K562 (cell line): ENCODE data around the gene STARD13. TPM values are rescaled to one million over a fixed set of nuclear protein-coding genes. Genes with fewer than 3 reads are reported as not detected.

Experiments used
- ATAC-seq: fragments of 200-7000 bp; cut with Tn5 transposase; 3 replicates; pipeline ENCODE4 v1.9.1; 2020; ENCODE audit warnings: moderate library complexity
- BruUV-seq: library from RNA; stranded (reverse); fragments of 400-500 nt; replicated peaks from 2 replicates; lab custom pipeline; 2021; lab: Mats Ljungman, UMichigan
- CTCF ChIA-PET: fragments of 300-600 bp; formaldehyde crosslinking; extraction: SDS; loops from one replicate; lab custom pipeline; 2021; ENCODE audit warnings: low intra/inter-chr PET ratio; lab: Yijun Ruan, JAX
- POLR2A ChIA-PET: fragments of 300-600, 350-650 bp; sonication (Branson Sonifier 250); formaldehyde crosslinking; extraction: SDS; loops from one replicate; lab custom pipeline; 2021; ENCODE audit warnings: antibody characterized with exemption, inconsistent platforms; lab: Yijun Ruan, JAX
- DNase-seq, 4 experiments: peaks; one replicate each; pipeline versions ENCODE4 v3.0.0 to v3.0.0-alpha.2; 2011 to 2018; ENCODE audit warnings: low spot score in 3 of 4, mixed read lengths in 3 of 4; ENCODE audit errors: extremely low read depth in 1 of 4
- FAIRE-seq: peaks from 2 replicates; lab custom pipeline; 2011; peaks lifted over from hg19 to GRCh38; lab: Jason Lieb, UNC
- H2AFZ ChIP-seq: 2 replicates; pipeline ENCODE4 v1.6.0; 2011; ENCODE audit warnings: low read depth, low read length, control low read depth, inconsistent platforms
- H3K27ac ChIP-seq: fragments of 200-600 bp; 3 replicates; pipeline ENCODE4 v1.8.0; 2011; ENCODE audit warnings: low read depth, mild to moderate bottlenecking, control low read depth, inconsistent platforms, low read length, moderate library complexity, mixed read lengths; ENCODE audit errors: extremely low read depth
- H3K27me3 ChIP-seq, 2 experiments: fragments of 300-600 bp in 1 of 2; 2 replicates in 1 of 2; 3 replicates in 1 of 2; pipeline versions ENCODE4 v1.6.0 to v1.8.0; 2011; ENCODE audit warnings: inconsistent platforms in 2 of 2, low read length in 2 of 2, mild to moderate bottlenecking in 1 of 2, mixed read lengths in 1 of 2, moderate library complexity in 1 of 2; ENCODE audit not compliant: control insufficient read depth in 2 of 2, insufficient read depth in 2 of 2
- H3K36me3 ChIP-seq: fragments of 300-600 bp; 3 replicates; pipeline ENCODE4 v1.8.0; 2011; ENCODE audit warnings: mild to moderate bottlenecking, low read length, inconsistent platforms; ENCODE audit not compliant: control insufficient read depth, insufficient read depth
- H3K4me1 ChIP-seq, 2 experiments: fragments of 200-600 bp in 1 of 2; replicated peaks in 1 of 2; 2 replicates in 1 of 2; 3 replicates in 1 of 2; pipeline versions ENCODE4 v1.5.1 to v1.8.0; 2011; ENCODE audit warnings: inconsistent platforms in 2 of 2, low read length in 2 of 2, mild to moderate bottlenecking in 1 of 2, mixed read lengths in 1 of 2, moderate library complexity in 1 of 2; ENCODE audit not compliant: control insufficient read depth in 2 of 2, insufficient read depth in 2 of 2
- H3K4me2 ChIP-seq: 2 replicates; pipeline ENCODE4 v1.6.1; 2011; ENCODE audit warnings: low read length, control low read depth, inconsistent platforms, mixed read lengths; ENCODE audit not compliant: insufficient read depth
- H3K4me3 ChIP-seq: fragments of 200-600 bp; sonication (generic), shearing (Covaris generic); 2 replicates; pipeline ENCODE4 v1.5.1; 2016; ENCODE audit warnings: control low read depth, inconsistent platforms
- H3K79me2 ChIP-seq: fragments of 200-600 bp; 3 replicates; pipeline ENCODE4 v1.8.0; 2011; ENCODE audit warnings: low read length, inconsistent platforms; ENCODE audit not compliant: control insufficient read depth, insufficient read depth
- H3K9ac ChIP-seq, 2 experiments: 2 replicates each; pipeline versions ENCODE4 v1.6.0 to v1.6.1; 2011; ENCODE audit warnings: low read depth in 2 of 2, low read length in 2 of 2, control low read depth in 1 of 2, inconsistent platforms in 1 of 2, mild to moderate bottlenecking in 1 of 2, mixed read lengths in 1 of 2; ENCODE audit not compliant: insufficient read depth in 1 of 2
- H3K9me1 ChIP-seq: one replicate; pipeline ENCODE4 v1.6.0; 2011; ENCODE audit warnings: inconsistent platforms, mild to moderate bottlenecking, low read length, moderate library complexity; ENCODE audit not compliant: control insufficient read depth, insufficient read depth
- H3K9me3 ChIP-seq: replicated peaks from 2 replicates; pipeline ENCODE4 v1.5.1; 2011; ENCODE audit warnings: low read depth, low read length, inconsistent platforms; ENCODE audit not compliant: control insufficient read depth, insufficient read depth
- H4K20me1 ChIP-seq: replicated peaks from 2 replicates; pipeline ENCODE4 v1.6.1; 2011; ENCODE audit warnings: low read length, inconsistent platforms, mixed read lengths; ENCODE audit not compliant: control insufficient read depth, insufficient read depth
- GTF3C2 ChIP-seq: IDR thresholded peaks from 3 replicates; pipeline ENCODE4 v1.6.1; 2011; ENCODE audit warnings: borderline replicate concordance, mild to moderate bottlenecking, moderate library complexity; ENCODE audit not compliant: insufficient read length; ENCODE audit errors: extremely low read depth
- RFX1 ChIP-seq: fragments of 450-650 bp; IDR thresholded peaks from 2 replicates; pipeline ENCODE4 v1.6.1; 2016; ENCODE audit warnings: mild to moderate bottlenecking, moderate library complexity
- ZNF143 ChIP-seq: sonication (generic); formaldehyde crosslinking; IDR thresholded peaks from 2 replicates; pipeline ENCODE4 v1.9.0; 2022; ENCODE audit warnings: mild to moderate bottlenecking, missing genetic modification reagents
- ZNF224 ChIP-seq: sonication (generic); formaldehyde crosslinking; IDR thresholded peaks from 2 replicates; pipeline ENCODE4 v1.8.0; 2022; ENCODE audit warnings: mild to moderate bottlenecking, missing genetic modification reagents
- WGBS: fragments of 100-300 bp; shearing (Covaris generic); methylation state at CpG from one replicate; pipeline ENCODE4 v1.1.6; 2016; ENCODE audit warnings: low coverage, mixed read lengths; ENCODE audit not compliant: insufficient coverage; ENCODE audit errors: missing lambda C conversion rate; 5-methylcytosine and 5-hydroxymethylcytosine counted together
- in situ Hi-C: fragments of 300-500 bp; cut with MboI; formaldehyde crosslinking; loops from 4 replicates; pipeline ENCODE4 v1.15.0; 2018; ENCODE audit warnings: inconsistent platforms, mixed read lengths
- intact Hi-C: fragments of 100-400 bp; cut with micrococcal nuclease; formaldehyde crosslinking; loops from 2 replicates; pipeline ENCODE4 v1.14.2; 2022
- polyA plus RNA-seq, 8 experiments: library from polyadenylated mRNA; depleted of rRNA in 4 of 8; stranded (reverse) in 5 of 8; unstranded in 3 of 8; fragments of >200 nt; fragmentation: Nextera tagmentation in 2 of 8; fragmentation: Illumina TruSeq in 1 of 8; extraction: Ambion mirVana in 2 of 8; extraction: Trizol in 1 of 8; gene quantifications; 2 replicates each; pipeline versions ENCODE4 v1.2.1 to v1.2.3, GENCODE V29; 2011 to 2014; ENCODE audit warnings: inconsistent platforms in 1 of 8, missing spikeins in 1 of 8
- total RNA-seq, 7 experiments: library from RNA; depleted of rRNA in 6 of 7; stranded (reverse); fragments of >200 nt in 6 of 7; fragmentation: Illumina TruSeq in 2 of 7; extraction: Trizol in 2 of 7; gene quantifications; 2 replicates each; pipeline versions ENCODE4 v1.2.1 to v1.2.3, GENCODE V29; 2011 to 2021; ENCODE audit warnings: low replicate concordance in 1 of 7
- TF ChIP-seq, protein P1 (sequence below): fragments of 250-450 bp; sonication (Bioruptor Pico); IDR thresholded peaks from 2 replicates; pipeline ENCODE4 v1.6.1; 2021; ENCODE audit warnings: mild to moderate bottlenecking

STARD13 gene
- total and polyA plus RNA-seq, 9 of the 15 experiments (the other 6 are each of a cell fraction or from before 2014, with no cell fraction given) = 0.11 TPM; not detected in 8

DNA sequence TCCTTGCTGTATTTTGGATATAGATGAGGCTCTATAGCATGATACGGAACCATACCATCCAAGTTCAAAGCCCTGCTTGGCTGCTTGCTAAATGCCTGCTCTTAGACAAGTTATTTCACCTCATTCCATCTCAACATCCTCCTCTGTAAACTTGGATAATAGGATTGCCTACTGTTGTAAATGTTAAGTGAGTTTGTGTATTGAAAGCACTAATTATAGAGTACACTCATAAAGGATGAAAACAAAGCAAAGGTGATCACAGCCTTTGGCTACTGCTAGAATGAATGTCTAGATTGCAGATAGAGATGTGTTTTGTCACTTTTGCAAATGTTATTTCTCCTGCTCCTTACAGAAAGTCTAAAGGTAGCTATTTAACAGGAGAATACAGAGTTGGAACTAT lies 34.3 kb upstream of the STARD13 start:
- H3K9me3 ChIP-seq = no peaks in the 10 kb centered on the region
- 5% methylated on average over 1 of the region's 1 CpG for whole genome bisulfite sequencing
- ChIA-PET CTCF (no interaction called here), POLR2A (interaction anchor here (0.9 kb wide), 1 partner anchor 11 kb away, joined by 3 read pairs; no protein-coding TSS in a partner anchor)
- TF ChIP-seq ZNF143 (CRISPR knock-in tag) (no peak), RFX1 (no peak), ZNF224 (no peak), GTF3C2 (no peak)
- TF ChIP-seq, protein P1, sequence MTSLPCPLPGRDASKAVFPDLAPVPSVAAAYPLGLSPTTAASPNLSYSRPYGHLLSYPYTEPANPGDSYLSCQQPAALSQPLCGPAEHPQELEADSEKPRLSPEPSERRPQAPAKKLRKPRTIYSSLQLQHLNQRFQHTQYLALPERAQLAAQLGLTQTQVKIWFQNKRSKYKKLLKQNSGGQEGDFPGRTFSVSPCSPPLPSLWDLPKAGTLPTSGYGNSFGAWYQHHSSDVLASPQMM (CRISPR knock-in tag) = no peak
- BruUV-seq = no TSS peak
- DNase-seq (no peak), FAIRE-seq (no peak), ATAC-seq (no peak)
- H3K9ac ChIP-seq = no peak overlapping the region
- no peaks in the 10 kb centered on the region; a peak in 1 of 5 replicates for H3K27me3 ChIP-seq
- H4K20me1 ChIP-seq = no peaks in the 10 kb centered on the region
- no peak overlapping the region for H3K4me3 ChIP-seq
- H3K9me1 ChIP-seq = no peaks in the 10 kb centered on the region
- H2AFZ ChIP-seq = no peak overlapping the region
- no peaks in the 10 kb centered on the region for H3K36me3 ChIP-seq
- intact Hi-C loops (no loop called here), in situ Hi-C loops (no loop called here)
- no peak overlapping the region for H3K27ac ChIP-seq
- no peaks in the 10 kb centered on the region for H3K4me1 ChIP-seq
- H3K4me2 ChIP-seq = no peak overlapping the region
- H3K79me2 ChIP-seq = no peaks in the 10 kb centered on the region
